Testis (tissue), 2 donors: ENCODE data around the gene DEFB132.

Experiments
- POLR2A ChIP-seq: fragments of 450-650 bp; IDR thresholded peaks from one replicate; pipeline ENCODE4 v1.6.1; 2017; ENCODE audit warnings: antibody characterized with exemption, mild to moderate bottlenecking, moderate library complexity
- TF ChIP-seq, protein P1 (sequence below), 3 experiments: fragments of 450-650 bp in 2 of 3; fragments of 200-600 bp in 1 of 3; sonication (generic) in 1 of 3; IDR thresholded peaks; one replicate each; pipeline ENCODE4 v1.5.1; 2016 to 2019; ENCODE audit warnings: antibody characterized with exemption in 3 of 3, mild to moderate bottlenecking in 2 of 3, moderate library complexity in 1 of 3

DNA sequence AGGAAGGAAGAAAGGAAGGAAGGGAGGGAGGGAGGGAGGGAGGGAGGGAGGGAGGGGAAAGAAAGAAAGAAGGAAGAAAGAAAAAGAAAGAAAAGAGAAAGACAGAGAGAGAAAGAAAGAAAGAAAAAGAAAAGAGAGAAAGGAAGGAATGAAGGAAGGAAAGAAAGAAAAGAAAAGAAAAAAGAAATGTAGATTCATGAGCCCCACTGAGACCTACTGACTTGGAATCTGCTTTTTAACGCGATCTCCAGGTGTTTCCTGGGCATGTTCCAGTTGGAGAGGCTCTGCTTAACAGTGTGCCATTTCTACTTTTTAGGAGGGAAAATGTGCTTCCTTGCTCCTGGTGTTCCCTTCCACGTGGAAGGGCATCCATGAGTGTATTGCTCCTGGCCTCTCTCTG, 16.4 kb downstream of the DEFB132 start:
- TF ChIP-seq, protein P1, sequence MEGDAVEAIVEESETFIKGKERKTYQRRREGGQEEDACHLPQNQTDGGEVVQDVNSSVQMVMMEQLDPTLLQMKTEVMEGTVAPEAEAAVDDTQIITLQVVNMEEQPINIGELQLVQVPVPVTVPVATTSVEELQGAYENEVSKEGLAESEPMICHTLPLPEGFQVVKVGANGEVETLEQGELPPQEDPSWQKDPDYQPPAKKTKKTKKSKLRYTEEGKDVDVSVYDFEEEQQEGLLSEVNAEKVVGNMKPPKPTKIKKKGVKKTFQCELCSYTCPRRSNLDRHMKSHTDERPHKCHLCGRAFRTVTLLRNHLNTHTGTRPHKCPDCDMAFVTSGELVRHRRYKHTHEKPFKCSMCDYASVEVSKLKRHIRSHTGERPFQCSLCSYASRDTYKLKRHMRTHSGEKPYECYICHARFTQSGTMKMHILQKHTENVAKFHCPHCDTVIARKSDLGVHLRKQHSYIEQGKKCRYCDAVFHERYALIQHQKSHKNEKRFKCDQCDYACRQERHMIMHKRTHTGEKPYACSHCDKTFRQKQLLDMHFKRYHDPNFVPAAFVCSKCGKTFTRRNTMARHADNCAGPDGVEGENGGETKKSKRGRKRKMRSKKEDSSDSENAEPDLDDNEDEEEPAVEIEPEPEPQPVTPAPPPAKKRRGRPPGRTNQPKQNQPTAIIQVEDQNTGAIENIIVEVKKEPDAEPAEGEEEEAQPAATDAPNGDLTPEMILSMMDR (IDR thresholded peaks at IDR 0.05) = no peak
- TF ChIP-seq POLR2A = no peak
